ENCODE results near the gene LRRC10.

Gene LRRC10

GRCh38 chr12:69602954-69603353 lies 7.8 kb downstream of the LRRC10 start:
- DNase-seq (ENCODE audit: low read depth in 2 of 2) = no peak
- no peak for TF ChIP-seq CTCF (IDR thresholded peaks at IDR 0.05; ENCODE audit: low read depth, low read length)
- no peak overlapping the region for H3K4me3 ChIP-seq (replicated peaks in 1 of 2; ENCODE audit: low read depth in 2 of 2, low read length in 2 of 2)

GRCh38 chr12:69601962-69602685 lies 8.6 kb downstream of the LRRC10 start:
- TF ChIP-seq CTCF (IDR thresholded peaks at IDR 0.05; ENCODE audit: low read depth, low read length) = no peak
- H3K4me3 ChIP-seq (replicated peaks in 1 of 2; ENCODE audit: low read depth in 2 of 2, low read length in 2 of 2) = no peak overlapping the region
- DNase-seq (ENCODE audit: low read depth in 2 of 2) = no peak

- no peak for TF ChIP-seq CTCF (IDR thresholded peaks at IDR 0.05; ENCODE audit: low read depth, low read length)
- no peak overlapping the region for H3K4me3 ChIP-seq (replicated peaks in 1 of 2; ENCODE audit: low read depth in 2 of 2, low read length in 2 of 2)
- DNase-seq (ENCODE audit: low read depth in 2 of 2) = no peak
Measured at GRCh38 chr12:69600804-69601203, 9.9 kb downstream of the LRRC10 start.

- no peak overlapping the region for H3K4me3 ChIP-seq (replicated peaks in 1 of 2; ENCODE audit: low read depth in 2 of 2, low read length in 2 of 2)
- DNase-seq (ENCODE audit: low read depth in 2 of 2) = no peak
- no peak for TF ChIP-seq CTCF (IDR thresholded peaks at IDR 0.05; ENCODE audit: low read depth, low read length)
Measured at GRCh38 chr12:69598174-69598753, 12.4 kb downstream of the LRRC10 start.

GRCh38 chr12:69595689-69596088 lies 15.0 kb downstream of the LRRC10 start:
- no peak for DNase-seq (ENCODE audit: low read depth in 2 of 2)
- TF ChIP-seq CTCF (IDR thresholded peaks at IDR 0.05; ENCODE audit: low read depth, low read length) = no peak

GRCh38 chr12:69589082-69589481 lies 21.6 kb downstream of the LRRC10 start:
- no peak for DNase-seq (ENCODE audit: low read depth in 2 of 2)
- no peak for TF ChIP-seq CTCF (IDR thresholded peaks at IDR 0.05; ENCODE audit: low read depth, low read length)
- no peak overlapping the region for H3K4me3 ChIP-seq (replicated peaks in 1 of 2; ENCODE audit: low read depth in 2 of 2, low read length in 2 of 2)

More at GRCh38 chr12:69595689-69596088, 15.0 kb downstream of the LRRC10 start:
- no peak overlapping the region for H3K4me3 ChIP-seq (replicated peaks in 1 of 2; ENCODE audit: low read depth in 2 of 2, low read length in 2 of 2)
